Fibroblast of lung (primary cell): Measurements from ENCODE around the gene UBQLN2.

Experiments
- EZH2 ChIP-seq: IDR thresholded peaks from 2 replicates; pipeline ENCODE4 v1.5.1; 2012; ENCODE audit warnings: low read length, control low read depth, mild to moderate bottlenecking; ENCODE audit errors: missing control alignments
- TF ChIP-seq, protein P1 (sequence below), 2 donors: IDR thresholded peaks in 1 of 2; conservative IDR thresholded peaks in 1 of 2; 1 replicate in 1 of 2; 2 replicates in 1 of 2; pipeline ENCODE4 v1.5.1; 2011 to 2012; ENCODE audit warnings: low read length in 2 of 2, control low read depth in 1 of 2, inconsistent platforms in 1 of 2, low read depth in 1 of 2, mild to moderate bottlenecking in 1 of 2

DNA sequence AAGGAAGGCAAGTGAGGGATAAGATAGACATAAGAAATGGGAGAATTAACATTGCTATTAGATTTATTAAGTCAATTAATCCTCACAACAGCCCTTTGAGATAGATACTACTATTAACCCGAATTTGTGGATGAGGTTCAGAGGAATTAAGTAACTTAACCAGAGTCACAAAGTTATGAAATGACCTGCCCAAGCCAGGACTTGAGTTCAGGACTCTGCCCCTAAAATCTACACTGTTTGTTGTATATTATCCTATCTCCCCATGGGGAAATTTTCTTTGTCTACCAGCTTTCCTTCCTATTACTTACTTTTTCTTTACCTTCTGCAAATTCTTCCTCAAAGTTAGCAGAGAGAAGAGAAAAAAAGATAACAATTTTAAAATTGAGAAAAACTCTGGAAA lies 33.4 kb upstream of the UBQLN2 start:
- TF ChIP-seq EZH2, result no peak
- TF ChIP-seq, protein P1, sequence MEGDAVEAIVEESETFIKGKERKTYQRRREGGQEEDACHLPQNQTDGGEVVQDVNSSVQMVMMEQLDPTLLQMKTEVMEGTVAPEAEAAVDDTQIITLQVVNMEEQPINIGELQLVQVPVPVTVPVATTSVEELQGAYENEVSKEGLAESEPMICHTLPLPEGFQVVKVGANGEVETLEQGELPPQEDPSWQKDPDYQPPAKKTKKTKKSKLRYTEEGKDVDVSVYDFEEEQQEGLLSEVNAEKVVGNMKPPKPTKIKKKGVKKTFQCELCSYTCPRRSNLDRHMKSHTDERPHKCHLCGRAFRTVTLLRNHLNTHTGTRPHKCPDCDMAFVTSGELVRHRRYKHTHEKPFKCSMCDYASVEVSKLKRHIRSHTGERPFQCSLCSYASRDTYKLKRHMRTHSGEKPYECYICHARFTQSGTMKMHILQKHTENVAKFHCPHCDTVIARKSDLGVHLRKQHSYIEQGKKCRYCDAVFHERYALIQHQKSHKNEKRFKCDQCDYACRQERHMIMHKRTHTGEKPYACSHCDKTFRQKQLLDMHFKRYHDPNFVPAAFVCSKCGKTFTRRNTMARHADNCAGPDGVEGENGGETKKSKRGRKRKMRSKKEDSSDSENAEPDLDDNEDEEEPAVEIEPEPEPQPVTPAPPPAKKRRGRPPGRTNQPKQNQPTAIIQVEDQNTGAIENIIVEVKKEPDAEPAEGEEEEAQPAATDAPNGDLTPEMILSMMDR (conservative IDR thresholded peaks at IDR 0.05 in 1 of 2, IDR thresholded peaks at IDR 0.05 in 1 of 2; ENCODE audit: low read depth in 1 of 2, low read length in 2 of 2), result no peak
